GM21619 (cell line): ENCODE results near the gene TRAPPC2B.
"Not testable (repeated sequence)": the region's sequence is repeated elsewhere in the genome, so short reads cannot be mapped to it uniquely, and the experiment has no call there.

Experiments
- ATAC-seq: cut with Tn5 transposase; IDR thresholded peaks from one replicate; pipeline ENCODE4 v1.9.1; 2021; ENCODE audit not compliant: unreplicated experiment

The TRAPPC2B gene

DNA sequence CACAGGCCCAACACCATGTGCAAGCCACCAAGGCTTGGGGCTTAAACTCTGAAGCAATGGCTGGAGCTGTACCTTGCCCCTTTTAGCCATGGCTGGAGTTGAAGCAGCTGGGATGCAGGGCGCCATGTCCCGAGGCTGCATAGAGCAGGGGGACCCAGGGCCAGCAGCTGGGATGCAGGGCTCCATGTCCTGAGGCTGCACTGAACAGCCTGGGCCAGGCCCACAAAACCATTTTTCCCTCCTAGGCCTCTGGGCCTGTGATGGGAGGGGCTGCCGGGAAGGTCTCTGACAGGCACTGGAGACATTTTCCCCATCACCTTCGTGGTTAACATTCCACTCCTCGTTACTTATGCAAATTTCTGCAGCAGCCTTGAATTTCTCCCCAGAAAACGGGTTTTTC lies 10.8 kb downstream of the TRAPPC2B start:
- ATAC-seq, result no peak

DNA sequence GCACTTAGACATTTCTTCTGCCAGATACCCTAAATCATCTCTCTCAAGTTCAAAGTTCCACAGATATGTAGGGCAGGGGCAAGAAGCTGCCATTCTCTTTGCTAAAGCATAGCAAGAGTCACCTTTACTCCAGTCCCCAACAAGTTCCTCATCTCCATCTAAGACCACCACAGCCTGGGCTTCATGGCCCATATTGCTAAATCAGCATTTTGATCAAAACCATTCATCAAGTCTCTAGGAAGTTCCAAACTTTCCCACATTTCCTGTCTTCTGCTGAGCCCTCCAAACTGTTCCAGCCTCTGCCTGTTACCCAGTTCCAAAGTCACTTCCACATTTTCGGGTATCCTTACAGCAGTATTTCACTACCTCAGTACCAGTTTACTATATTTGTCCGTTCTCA lies 11.3 kb downstream of the TRAPPC2B start:
- ATAC-seq, result not testable (repeated sequence)

DNA sequence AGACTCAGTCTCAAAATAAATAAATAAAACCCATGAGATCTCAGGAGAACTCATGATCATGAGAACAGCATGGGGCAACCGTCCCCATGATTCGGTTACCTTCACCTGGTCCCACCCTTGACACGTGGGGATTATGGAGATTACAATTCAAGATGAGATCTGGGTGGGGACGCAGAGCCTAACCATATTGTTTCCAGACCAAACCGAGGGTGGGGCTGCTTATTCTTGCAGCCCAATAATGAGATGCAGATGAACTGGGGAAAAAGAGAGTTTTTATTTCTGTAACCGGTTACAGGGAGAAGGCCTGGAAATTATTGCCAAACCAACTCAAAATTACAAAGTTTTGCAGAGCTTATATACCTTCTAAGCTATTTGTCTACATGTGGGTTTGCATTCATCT lies 12.8 kb downstream of the TRAPPC2B start:
- ATAC-seq, result no peak

DNA sequence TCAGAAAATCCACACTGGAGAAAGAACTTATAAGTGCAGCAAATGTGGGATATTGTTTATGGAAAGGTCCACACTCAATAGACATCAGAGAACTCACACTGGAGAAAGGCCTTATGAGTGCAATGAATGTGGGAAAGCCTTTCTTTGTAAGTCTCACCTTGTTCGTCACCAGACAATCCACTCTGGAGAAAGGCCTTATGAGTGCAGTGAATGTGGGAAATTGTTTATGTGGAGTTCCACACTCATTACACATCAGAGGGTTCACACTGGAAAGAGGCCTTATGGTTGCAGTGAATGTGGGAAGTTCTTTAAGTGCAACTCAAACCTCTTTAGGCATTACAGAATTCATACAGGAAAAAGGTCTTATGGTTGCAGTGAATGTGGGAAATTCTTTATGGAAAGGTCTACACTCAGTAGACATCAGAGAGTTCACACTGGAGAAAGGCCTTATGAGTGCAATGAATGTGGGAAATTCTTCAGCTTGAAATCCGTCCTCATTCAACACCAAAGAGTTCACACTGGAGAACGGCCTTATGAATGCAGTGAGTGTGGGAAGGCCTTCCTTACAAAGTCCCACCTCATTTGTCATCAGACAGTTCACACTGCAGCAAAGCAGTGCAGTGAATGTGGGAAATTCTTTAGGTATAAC lies 14.3 kb downstream of the TRAPPC2B start:
- ATAC-seq, result no peak

DNA sequence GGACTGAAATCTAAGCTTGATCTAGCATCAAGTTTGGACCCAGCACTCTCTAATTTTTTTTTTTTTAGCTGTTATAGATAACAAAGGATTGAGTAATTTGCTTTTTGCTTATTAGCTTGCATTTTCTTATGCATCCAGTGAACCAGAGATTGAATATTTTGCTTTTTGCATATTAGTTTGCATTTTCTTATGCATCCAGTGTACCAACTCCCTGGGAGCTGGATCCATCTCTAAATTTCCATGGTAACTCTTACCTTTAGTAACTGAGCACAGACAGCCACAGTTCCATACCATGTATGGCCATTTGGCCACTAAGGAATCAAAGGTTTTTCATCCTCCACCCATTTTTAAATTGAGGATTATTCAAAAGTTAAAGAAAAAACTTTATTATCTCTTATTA lies 17.6 kb downstream of the TRAPPC2B start:
- no peak for ATAC-seq

DNA sequence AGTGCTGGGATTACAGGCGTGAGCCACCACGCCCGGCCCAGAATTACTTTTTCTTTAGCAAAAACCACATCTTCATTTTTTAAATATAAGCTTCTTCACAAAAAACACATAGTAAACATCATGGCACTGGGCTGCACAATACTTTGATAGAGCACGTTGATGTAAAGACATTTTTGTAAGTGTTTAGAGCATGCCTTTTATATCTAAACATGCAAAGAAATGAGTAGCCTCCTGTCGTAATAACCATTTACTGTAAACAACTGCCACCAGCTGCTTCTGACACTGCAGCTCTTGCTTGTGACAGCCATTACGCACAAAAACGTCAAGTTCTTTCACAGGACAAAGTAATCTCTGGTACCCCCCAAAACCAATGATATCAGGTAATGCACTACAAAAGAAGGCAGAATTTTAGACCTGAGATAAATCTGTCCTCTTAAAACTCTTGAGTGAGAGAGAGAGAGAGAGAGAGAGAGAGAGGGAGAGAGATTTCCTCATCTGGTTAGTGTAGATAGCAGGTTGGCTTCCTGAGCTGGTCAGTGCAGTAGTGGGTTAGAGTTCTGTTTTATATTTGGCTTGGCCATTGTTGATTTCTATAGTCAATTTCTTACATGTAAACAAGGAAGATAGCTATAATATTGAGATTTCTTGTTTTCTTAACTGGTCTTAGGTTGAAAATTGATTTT lies 19.6 kb downstream of the TRAPPC2B start:
- no peak for ATAC-seq

DNA sequence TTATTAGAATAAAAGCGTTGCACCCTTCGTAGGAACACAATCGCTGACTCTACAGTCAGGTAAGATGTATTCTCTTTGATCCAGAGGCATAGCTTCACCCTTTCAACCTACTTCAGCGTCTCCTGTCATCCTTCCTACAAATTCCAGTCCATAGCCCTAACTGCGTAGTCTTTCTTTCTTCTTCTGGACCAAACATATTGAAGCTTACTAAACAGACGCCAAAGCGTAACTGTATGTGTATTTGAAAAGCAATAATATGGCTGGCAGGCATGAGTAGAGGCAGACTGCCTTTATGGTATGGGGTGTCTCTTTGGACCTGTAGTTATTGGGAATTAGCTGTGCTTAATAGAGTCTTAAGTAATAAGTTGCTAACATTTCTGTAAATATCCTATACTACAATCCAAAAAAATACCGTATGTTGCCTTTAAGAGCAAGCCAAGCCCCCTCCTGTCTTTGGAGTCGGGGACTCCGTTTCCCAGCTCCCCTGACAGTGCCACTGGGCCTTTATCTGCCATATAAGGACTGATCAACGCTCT lies 25.9 kb downstream of the TRAPPC2B start:
- no peak for ATAC-seq

DNA sequence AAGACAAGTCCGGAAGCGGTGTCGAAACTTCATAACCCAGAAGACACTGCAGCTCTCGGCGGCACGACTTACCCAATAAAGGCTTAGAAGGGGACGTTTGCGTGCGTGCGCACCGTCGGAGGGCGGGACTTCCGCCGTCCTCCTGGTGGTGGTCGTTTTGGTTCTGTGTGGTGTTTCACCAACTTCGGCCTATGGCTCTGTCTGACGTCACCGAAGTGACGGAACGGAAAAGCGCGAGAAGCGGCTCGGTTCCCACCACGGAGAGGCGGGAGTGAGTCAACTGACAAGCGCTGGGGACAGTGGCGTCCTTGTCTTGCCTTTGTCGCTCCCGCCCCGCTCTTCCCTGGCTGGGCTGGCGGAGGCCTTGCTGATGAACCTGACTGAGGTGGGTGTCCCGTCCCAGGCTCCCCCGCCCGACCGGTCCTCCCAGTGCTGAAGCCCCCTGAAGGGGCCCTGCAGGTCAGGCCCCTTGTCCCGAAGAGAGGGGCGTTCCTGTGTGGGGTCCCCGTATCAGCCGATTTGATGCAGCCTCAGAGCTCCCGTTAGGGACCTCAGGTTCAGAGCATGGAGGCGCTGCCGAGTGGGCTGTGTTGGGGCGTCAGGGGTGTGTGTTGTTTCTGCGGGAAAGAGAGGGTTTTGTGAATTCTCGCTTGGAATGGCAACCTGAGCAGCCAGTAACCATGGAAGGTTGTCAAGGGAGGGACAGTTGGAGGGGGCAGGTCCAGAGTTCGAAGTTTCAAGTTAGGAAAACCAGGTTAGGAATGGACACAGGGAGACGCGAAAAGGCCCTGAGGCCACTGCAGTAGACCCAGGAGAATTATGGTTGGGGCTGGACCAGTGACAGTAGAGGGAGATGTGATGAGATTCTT lies 26.6 kb downstream of the TRAPPC2B start, which contains the start of gene ZNF548:
Gene ZNF548 (plus strand): TSS at position 125 of the 869 bp plus-strand sequence. CDS start 246 bp downstream, at position 371.
- peak; percentile 97 for ATAC-seq

DNA sequence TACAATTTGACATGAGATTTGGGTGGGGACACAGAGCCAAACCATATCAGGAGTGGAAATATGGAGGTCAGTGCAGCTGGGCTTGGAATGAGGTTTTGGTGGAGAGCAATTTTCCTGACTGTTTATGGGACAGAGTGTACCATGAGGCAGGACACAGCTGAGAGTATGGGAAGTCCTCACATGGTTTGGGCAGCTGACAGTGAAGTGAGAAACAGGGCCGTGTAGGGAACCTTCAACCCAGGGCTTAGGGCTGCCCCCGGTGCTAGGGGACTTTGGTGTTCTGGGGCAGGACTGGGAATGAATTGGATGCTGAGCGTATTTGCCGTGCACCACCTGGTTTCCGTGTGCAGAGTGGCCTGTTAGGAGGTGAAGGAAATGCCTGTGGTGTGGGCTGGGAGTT lies 32.4 kb downstream of the TRAPPC2B start:
- ATAC-seq, result no peak

DNA sequence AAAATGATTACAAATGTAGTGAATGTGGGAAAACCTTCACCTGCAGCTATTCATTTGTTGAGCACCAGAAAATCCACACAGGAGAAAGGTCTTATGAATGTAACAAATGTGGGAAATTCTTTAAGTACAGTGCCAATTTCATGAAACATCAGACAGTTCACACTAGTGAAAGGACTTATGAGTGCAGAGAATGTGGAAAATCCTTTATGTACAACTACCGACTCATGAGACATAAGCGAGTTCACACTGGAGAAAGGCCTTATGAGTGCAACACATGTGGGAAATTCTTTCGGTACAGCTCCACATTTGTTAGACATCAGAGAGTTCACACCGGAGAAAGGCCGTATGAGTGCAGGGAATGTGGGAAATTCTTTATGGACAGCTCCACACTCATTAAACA lies 35.5 kb downstream of the TRAPPC2B start:
- no peak for ATAC-seq

DNA sequence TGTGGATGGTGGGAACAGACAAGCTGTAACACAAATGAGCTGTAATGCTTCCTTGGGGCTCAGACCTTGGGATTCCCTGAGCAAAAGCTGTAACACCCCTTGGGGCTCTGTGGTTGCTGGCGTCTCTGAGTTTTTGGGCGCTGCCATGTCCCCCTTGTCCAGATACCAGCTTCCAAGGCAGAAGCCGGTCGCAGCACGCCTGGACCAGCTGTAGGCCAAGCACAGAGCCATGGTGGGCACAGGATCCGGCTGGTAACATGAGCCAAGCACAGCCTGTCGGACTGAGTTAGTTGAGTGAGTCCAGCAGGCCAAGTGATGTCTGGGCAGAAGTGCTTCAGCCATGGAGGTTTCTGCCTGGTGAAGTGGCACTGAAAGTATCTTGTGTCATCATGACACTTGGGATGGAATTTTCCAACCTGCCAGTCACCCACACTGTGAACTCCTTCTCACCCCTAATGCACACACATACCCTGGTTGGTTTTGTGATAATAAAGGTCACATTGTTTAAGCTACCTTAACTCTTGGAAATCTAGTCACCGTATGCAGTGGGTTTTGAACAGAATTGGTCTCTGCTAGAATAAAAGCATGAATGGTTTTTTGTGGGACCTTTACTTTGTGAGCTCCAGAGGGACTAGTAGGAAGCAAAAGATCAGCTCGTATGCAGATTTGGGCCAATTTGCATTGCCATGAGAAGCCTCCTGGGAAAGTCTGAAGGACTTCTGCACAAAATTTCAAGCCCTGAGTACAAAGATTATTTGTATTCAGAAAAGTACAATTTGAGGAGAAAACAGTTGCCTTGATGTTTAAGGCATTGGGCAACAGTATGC lies 40.6 kb downstream of the TRAPPC2B start:
- ATAC-seq, result no peak

DNA sequence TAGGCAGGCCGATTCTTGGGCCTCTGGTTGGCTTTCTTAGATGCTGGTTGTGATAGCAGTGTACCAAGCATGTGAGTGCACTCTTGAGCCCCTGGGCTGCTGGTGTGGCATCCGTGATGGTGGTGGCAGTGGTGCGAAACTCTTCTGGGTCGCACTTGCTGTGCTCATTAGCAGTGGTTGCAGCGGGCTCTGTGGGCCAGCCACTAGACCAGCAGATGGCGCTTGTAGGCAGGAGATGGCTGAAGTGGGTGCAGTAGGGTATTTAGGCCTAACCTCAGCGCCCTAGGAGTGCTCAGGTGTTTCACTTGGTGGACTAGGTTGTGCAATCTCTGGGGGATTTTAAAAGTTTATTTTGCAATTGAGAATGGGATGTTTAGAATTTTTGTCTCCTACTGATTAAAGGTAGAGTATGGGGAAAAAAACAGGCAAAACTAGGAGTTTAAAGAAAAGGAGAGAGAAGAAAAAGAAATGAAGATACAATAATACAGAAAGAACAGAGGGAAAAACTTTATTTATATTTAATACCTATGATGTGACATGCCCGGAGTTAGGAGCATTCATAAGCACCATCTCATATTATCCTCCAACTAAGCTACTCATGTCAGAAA lies 43.3 kb downstream of the TRAPPC2B start:
- ATAC-seq, result no peak

DNA sequence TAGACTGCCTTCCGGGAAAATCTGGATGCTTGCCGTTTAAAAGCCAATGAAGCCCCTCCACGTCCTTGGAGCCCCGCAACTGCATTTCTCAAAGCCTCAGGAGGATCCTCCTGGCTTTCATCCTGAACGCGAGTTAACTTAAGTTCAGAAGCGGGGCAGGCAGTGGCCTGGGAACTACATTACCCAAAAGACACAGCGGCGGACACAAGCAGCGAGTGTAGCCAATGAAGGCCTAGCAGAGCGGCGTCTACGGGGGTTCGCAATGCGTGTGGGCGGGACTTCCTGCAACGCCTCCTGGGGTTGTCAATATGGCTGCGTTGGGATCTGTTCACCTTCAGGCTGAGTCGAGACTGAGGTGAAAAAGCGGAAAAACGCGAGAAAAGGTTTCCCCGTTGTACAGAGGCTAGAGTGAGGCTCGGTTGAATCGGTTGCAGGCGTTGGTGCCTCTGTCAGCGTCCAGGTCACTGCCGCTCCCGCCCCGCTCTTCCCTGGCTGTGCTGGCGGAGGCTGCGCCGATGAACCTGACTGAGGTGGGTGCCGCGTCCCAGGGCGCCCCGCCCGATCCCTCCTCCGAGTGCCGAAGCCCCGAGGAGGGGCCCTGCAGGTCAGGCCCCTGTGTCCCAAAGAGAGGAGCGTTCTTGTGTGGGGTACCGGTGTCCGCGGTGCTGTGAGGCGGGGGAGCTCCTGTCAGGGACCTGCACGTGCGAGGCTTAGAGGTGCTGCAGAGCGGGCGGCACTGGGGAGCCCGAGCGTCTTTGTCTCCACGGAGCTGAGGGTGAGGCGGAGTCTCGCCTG lies 47.7 kb downstream of the TRAPPC2B start, which contains the start of gene ZNF17:
Gene ZNF17 (plus strand): TSS at position 285 of the 795 bp plus-strand sequence. CDS start 2,455 bp downstream, outside the sequence.
- ATAC-seq, result peak; percentile 98
